HL-60/S4 (cell line): Measurements from ENCODE around the gene CNKSR3.

Experiments
- in situ Hi-C: fragments of 300-500 bp; cut with MboI; formaldehyde crosslinking; loops from 2 replicates; pipeline ENCODE4 v1.14.3; 2022; ENCODE audit warnings: low sequenced_read_pairs

Gene CNKSR3

DNA sequence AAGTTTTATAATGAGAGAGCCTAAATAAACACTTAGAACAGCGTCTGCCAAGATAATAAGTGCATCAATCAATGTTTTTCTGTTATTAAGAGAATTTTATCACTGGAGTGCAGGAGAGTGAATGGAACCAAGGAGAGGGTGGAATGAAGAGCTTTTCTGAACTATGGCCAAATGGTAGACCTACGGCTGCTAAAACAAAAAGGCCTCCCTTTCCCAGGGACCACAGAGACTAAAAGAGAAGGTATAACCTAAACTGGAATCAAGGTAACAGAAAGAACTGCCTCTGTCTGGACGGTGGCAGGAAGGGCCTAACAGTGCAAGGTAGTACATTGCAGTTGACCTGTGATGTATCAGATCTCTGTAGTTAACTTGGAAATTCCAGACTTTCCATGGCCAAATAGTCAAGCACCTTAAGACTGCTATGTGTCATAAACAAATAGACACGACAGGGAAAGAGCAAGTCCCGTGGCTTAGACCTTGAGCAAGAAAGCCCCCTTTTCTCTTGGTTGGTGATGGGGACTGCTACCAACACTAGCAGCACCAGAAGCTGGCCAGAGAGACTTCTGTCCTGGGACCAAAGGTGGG, 5.5 kb downstream of the CNKSR3 start:
- in situ Hi-C loops: loop anchor here (10.0 kb wide), 1 partner anchor 210 kb away; no protein-coding TSS in a partner anchor

DNA sequence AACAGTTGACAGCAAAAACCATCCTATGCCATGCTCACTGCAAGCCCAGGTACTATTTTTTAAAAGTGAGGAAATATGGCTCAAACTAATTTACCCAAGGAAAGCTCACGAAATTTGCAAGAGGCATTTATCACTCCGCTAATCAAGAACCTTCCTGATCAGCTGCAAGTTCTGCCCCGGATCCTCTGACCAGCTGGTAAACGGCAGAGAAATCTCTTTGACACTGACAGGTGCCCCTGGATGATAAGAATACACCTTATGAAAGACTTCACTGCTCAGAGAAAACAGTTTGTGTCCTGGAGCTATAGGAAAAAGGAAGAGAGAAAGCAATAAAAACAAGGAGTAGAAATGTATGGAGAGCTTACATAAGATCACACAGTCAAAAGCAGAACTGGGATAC, 6.4 kb downstream of the CNKSR3 start:
- in situ Hi-C loops: loop anchor here (10.0 kb wide), 1 partner anchor 209 kb away; no protein-coding TSS in a partner anchor

DNA sequence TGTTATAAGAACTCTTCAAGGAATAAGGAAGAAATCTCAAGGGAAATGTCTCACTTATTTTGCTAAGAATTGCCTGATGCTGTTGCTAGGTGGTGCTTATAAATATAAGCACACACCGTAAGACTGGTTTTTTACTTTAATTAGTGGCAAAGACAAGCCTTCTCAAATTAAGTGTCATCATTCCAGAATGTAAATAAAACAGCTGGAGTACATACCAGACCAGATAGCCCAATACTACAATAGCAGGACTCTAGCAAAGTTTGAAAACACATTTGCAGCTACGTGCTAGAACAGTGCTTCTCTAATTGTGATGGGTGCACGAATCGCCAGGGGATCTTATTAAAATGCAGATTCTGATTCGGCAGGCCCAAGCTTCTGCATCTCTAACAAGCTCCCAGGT, 6.8 kb downstream of the CNKSR3 start:
- in situ Hi-C loops: loop anchor here (10.0 kb wide), 1 partner anchor 209 kb away; no protein-coding TSS in a partner anchor

- in situ Hi-C loops: loop anchor here (10.0 kb wide), 1 partner anchor 208 kb away; no protein-coding TSS in a partner anchor
Measured at GRCh38 chr6:154502553-154502952, 7.9 kb downstream of the CNKSR3 start.

DNA sequence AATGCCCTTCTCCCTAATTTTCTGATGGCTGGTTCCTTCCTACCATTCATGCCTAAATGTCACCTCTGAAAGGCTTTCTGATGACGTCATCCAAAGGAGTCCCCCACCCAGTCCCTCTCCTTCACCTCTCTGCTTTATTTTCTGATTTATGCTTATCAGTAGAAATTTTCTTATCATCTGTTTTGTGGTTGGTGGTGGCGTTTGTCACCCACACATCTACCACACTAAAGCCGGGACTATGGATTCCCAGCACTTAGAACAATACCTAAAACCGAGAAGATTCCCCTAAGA, 9.0 kb downstream of the CNKSR3 start:
- in situ Hi-C loops: loop anchor here (10.0 kb wide), 1 partner anchor 207 kb away; no protein-coding TSS in a partner anchor

DNA sequence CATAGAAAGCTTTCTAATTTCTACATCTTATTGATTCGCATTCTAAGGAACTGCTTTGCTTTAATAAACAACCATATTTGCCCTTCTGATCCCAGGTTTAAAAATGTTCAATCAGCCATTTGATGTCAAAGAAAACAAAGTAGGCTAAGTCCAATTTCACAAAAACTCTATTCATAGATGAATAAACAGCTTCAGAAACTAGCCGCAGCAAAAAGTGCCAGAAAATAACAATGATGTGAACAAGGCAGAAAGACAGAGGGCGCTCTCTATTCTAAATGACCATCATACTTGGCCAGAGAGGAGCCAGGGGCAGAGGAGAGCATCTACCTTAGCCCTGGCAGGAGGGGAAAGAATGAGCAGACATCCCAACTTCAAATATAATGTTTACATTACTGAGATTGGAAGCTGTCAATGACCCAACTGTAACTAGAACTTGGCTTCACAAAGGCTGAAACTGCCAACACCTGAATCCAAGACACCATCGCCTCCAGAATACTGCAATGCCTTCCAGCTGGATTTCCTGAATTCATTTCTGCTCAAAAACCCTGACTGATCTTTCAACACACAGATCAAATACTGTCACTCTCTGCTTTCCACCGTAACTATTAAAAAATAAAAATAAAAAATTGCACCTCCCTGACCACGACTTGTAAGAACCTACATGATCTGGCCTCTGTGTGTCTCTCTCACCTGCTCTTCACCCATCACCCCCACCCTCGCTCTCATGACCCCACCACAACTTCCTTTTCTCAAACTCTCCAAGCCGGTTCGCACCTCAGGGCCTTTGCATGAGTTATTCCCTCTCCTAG, 9.5 kb downstream of the CNKSR3 start:
- in situ Hi-C loops: loop anchor here (10.0 kb wide), 1 partner anchor 206 kb away; no protein-coding TSS in a partner anchor

DNA sequence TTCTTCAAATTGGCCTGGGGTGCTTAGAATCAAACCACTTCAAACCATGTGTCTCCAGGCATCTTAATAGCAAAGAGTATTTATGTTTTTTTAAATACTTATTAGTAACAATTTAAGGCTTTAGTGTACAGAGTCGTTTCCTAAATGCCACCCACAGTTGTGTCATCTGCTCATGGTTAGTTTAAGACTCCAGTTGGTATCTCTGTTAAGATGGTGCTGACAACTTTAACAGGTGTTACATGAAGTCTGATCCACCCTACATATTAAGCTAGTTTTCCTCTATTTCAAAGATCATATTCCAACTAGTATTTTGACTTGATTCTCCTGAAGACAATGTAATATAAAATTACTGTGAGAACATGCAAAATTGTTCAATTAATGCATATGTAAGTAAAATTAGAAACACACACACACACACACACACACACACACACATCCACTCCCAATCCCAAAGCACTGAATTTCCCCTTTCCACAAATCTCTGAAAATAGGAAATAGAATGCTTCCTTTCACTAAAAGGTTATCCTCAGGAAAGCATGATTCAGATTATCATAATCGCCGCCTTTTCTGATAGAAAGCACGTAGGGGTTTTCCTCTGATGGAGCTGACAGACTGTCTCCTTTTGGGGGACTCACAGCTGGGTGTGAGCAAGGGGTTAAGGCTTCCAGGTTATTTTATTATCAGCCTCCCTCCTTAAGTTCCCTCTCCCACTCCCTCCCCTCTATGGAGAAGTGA, 10.5 kb downstream of the CNKSR3 start:
- in situ Hi-C loops: loop anchor here (10.0 kb wide), 1 partner anchor 205 kb away; no protein-coding TSS in a partner anchor

- in situ Hi-C loops: no loop called here
Measured at GRCh38 chr6:154498340-154498934, 12.0 kb downstream of the CNKSR3 start.

DNA sequence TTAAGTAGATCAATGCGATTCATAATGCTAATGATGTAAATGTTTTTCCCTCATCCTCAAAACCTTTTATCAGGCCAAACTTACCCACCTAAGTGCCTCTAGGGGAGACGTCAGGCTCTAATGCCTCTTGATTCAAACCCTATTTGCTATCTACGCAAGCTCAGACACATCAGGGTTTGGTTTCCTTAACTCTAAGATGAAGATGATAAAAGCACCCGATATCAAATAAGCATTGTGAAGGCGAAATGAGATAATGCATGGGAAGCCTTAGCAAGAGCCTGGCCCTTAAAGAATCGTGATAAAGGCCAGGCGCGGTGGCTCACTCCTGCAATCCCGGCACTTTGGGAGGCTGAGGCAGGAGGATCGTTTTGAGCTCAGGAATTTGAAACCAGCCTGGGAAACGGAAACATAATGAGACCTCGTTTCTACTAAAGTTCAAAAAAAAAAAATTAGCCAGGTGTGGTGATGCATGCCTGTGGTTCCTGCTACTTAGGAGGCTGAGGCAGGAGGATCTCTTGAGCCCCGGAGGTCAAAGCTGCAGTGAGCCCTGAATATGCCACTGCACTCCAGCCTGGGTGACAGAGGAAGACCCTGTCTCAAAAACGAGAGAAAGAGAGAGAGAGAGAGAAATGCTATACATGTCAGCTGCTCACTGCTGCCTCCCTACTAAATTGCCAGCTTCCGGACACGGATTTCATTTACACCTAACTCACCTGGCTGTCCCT, 13.5 kb downstream of the CNKSR3 start:
- in situ Hi-C loops: no loop called here

DNA sequence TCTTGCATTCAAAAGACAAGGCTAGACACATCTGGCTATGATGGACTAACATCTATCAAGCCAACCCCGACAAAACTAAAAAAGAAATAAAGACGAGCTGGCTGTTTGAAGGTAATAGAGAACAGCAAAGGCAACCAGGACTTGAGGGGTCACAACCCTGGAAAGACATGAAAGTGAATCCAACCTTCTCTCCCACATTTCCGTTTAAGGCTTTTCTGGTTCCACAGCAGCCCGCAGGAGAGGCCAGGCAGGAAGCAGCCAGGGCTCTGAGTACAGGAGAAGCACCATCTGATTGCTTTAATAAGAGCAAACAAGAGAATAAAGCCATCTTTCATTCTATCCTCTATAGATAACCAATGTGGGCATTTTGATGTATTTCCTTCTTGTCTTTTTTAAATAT, 14.3 kb downstream of the CNKSR3 start:
- in situ Hi-C loops: no loop called here

DNA sequence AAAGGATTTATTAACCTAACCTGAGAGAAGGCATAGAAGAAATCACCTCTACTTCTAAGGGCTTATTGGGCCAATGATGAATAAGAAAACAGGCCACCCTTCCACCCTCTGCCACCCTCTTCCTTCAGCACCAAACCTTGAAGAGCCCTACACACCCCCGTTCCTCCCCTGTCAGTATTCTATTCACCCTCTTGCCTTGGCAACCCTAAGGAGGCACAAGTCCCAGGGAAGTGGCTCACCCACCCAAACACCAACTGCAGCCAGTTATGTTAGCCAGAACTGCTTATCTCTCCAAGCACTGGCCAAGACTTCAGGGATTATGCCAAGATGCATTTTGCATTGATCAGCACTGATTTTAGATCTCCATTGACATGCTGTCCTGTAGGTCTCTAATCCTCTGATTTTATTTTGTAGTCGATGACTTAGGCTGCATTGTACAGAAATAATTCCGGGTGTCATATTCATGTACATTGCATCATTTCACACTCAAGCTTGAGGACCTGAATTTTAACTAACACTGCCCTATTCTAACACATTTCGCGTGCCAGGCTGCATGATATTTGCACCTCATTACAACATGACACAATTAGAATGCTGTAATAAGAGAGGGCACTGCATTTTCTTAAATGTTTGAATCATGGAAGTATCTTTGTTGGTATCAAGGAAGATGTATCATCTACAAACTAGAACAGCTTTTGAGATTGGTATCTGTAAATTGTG, 15.7 kb downstream of the CNKSR3 start:
- in situ Hi-C loops: no loop called here

DNA sequence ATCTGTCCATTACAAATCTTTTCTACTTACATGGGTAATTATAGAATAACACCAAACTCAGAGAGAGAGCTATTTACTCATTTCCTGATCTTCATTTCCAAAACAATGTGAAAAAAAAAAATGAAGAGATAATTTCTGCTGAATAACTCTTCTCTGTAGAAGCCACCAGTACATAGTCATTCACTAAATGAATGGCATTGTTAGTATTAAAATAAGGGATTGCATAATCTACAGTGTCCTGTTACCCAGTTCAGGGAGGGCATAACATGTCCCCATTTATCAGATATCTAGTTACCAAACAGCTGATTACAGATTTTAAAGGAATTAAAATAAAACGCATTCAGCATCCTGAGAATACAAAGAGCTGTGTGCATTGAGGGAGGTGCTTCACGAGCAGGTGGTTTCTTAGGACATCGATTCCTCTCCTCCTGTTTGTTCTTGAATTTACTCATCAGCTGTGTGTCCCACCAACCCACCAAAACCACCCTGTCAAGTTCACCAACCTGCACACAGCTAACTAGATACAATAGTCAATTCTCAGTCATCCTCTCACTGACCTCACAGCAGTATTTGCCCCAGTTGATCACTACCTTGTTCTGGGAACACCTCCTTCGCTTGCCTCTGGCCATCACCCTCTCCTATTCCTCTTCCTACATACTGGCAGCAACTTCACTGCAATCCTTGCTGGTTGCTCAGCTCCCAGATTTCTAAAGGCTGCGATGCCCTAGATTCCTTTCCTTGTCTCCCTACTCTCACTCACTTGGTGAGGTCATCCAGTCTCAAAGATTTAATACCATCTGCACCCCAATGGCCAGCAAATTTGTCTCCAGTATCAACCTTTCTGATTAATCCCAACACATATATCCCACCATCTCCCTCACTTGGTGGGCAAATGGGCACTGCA, 18.7 kb downstream of the CNKSR3 start:
- in situ Hi-C loops: no loop called here

- in situ Hi-C loops: no loop called here
Measured at GRCh38 chr6:154489822-154490221, 20.7 kb downstream of the CNKSR3 start.

GRCh38 chr6:154488802-154489437, 21.6 kb downstream of the CNKSR3 start:
- in situ Hi-C loops: no loop called here

DNA sequence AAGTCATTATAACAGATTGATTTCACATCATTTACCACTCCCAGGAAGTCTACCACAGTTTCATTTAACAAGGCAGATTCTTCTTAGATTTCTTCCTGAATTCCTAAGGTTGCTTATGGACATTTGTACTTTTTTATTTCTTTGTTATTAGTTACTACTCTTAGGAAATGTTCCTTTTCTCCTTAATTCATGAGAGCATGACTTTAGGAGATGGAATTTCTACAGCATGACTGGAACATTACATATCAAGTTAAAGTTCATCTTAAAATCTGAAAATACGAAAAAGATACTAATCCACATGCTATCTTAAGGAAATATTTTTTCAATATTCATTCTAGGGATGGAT, 22.3 kb downstream of the CNKSR3 start:
- in situ Hi-C loops: no loop called here

DNA sequence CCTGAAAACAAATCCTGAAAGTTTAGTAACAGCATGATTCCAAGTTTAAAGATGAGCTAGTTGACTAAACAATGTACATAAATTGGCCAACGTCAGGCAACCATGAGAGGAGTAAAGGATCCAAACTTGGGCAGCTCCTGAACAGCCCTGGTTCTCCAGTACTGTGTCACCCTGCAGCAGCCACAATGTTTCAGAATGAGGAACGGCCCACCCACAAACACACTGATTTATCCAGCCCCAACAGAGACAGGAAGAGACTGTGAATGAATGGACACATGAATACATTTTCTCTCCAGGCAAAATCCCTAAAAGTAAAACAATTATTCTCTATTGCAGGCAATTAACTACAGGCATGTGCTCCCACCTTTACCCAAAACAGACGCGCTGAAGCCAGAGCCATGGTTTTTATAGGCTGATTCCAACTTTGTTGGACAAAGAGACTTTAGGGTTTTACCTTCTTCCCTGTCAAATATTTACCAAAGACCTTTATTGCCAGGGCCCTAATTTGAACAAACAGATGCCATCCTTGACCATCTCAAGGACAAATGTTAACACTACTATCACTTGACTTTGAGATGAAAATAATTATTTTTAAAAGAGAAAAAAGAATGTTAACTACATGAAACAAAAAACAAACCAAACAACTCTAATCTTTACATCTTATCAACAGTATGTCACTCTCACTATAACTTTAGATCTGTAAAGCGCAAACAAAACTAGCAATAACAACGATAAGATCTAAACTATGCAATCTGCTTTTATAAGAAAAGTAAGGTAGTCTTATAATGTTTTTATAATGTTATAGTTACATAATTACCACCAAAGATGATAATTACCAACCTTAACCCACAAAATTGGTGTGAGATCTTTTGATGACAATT, 22.9 kb downstream of the CNKSR3 start:
- in situ Hi-C loops: no loop called here

DNA sequence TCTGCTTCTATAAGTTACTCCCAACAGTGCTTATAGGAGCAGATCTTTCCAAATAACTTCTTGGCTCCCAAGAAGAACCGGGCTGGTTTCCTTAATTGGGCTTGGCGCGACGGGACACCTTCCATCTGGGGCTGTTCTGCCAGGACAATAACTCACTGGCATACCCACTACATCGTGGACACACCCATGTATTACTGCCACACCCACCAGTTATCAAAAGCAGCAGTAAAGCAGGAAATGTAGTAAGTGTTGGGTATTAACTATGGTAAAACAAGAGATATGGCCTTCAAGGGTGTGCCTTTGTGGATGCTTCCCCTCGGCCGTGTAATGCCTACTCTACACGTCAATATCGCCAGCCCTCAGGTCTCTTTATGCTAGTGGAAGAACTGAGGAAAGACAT, 24.7 kb downstream of the CNKSR3 start:
- in situ Hi-C loops: no loop called here

DNA sequence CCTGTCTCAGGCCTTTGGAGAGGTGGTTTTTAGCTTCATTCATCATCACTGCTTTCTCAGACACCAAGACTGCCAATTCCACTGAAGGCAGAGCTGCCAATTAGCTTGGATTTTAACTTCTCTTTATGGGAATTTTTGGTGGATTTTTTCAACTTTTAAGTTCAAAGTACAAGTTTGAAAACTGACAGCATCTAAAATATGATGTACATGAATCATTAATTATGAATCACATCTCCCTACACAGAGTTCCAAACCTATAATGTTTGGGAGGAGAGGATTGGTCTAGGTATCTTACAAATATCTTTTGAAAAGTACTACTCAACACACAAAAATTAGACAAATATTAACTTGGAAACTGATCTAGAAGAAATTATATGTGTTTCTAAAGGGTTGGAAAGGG, 25.5 kb downstream of the CNKSR3 start:
- in situ Hi-C loops: no loop called here
